CD14-positive monocyte (primary cell): Measurements from ENCODE around the gene SIGMAR1. TPM values are rescaled to one million over a fixed set of nuclear protein-coding genes. Genes with fewer than 3 reads are reported as not detected.

Experiments used
- DNase-seq, 3 donors: peaks; one replicate each; pipeline ENCODE4 v3.0.0-alpha.2; 2011 to 2022
- H2AFZ ChIP-seq: 2 replicates; pipeline ENCODE4 v1.6.0; 2012; ENCODE audit warnings: mild to moderate bottlenecking, low read depth, low read length, inconsistent platforms; ENCODE audit not compliant: insufficient read depth, poor library complexity, severe bottlenecking
- H3K27ac ChIP-seq, 2 donors: 1 replicate in 1 of 2; 2 replicates in 1 of 2; pipeline ENCODE4 v1.5.1; 2012 to 2013; ENCODE audit warnings: low read length in 2 of 2, control low read depth in 1 of 2, inconsistent platforms in 1 of 2, low read depth in 1 of 2, mild to moderate bottlenecking in 1 of 2
- H3K27me3 ChIP-seq, 2 donors: one replicate each; pipeline versions ENCODE4 v1.6.0 to v1.6.1; 2011 to 2013; ENCODE audit warnings: low read length in 2 of 2; ENCODE audit not compliant: control insufficient read depth in 2 of 2, insufficient read depth in 2 of 2
- H3K36me3 ChIP-seq, 2 donors: replicated peaks in 1 of 2; 1 replicate in 1 of 2; 2 replicates in 1 of 2; pipeline versions ENCODE4 v1.5.1 to v1.6.1; 2012 to 2013; ENCODE audit warnings: low read length in 2 of 2, control low read depth in 1 of 2, inconsistent platforms in 1 of 2, mild to moderate bottlenecking in 1 of 2; ENCODE audit not compliant: insufficient read depth in 2 of 2, control insufficient read depth in 1 of 2
- H3K4me1 ChIP-seq, 2 donors: 1 replicate in 1 of 2; 2 replicates in 1 of 2; pipeline versions ENCODE4 v1.5.1 to v1.6.1; 2012 to 2013; ENCODE audit warnings: low read length in 2 of 2, control low read depth in 1 of 2, inconsistent platforms in 1 of 2, mild to moderate bottlenecking in 1 of 2, moderate library complexity in 1 of 2; ENCODE audit not compliant: insufficient read depth in 2 of 2, control insufficient read depth in 1 of 2
- H3K4me2 ChIP-seq: replicated peaks from 2 replicates; pipeline ENCODE3; 2012; ENCODE audit warnings: low read length, moderate library complexity, mild to moderate bottlenecking; ENCODE audit not compliant: poor library complexity, severe bottlenecking; ENCODE audit errors: extremely low read depth
- H3K4me3 ChIP-seq, 3 experiments: fragments of 200-600 bp in 1 of 3; sonication (generic) in 1 of 3; replicated peaks in 1 of 3; 1 replicate in 2 of 3; 2 replicates in 1 of 3; pipeline ENCODE4 v1.5.1; 2011 to 2013; ENCODE audit warnings: low read length in 3 of 3, mild to moderate bottlenecking in 3 of 3, control low read depth in 2 of 3, low read depth in 2 of 3, inconsistent platforms in 1 of 3, moderate library complexity in 1 of 3
- H3K79me2 ChIP-seq: 2 replicates; pipeline ENCODE4 v1.6.0; 2012; ENCODE audit warnings: mild to moderate bottlenecking, control low read depth, inconsistent platforms, low read length, moderate library complexity; ENCODE audit not compliant: insufficient read depth
- H3K9ac ChIP-seq: 2 replicates; pipeline ENCODE4 v1.6.0; 2017; ENCODE audit warnings: low read length, mild to moderate bottlenecking; ENCODE audit not compliant: insufficient read depth, poor library complexity, severe bottlenecking
- H3K9me3 ChIP-seq, 2 donors: replicated peaks in 1 of 2; 1 replicate in 1 of 2; 2 replicates in 1 of 2; pipeline versions ENCODE4 v1.5.1 to v1.6.1; 2012 to 2013; ENCODE audit warnings: low read length in 2 of 2, control low read depth in 1 of 2; ENCODE audit not compliant: control insufficient read depth in 1 of 2, insufficient read depth in 1 of 2
- H4K20me1 ChIP-seq: 2 replicates; pipeline ENCODE4 v1.6.0; 2012; ENCODE audit warnings: mild to moderate bottlenecking, low read length, control low read depth, moderate library complexity; ENCODE audit not compliant: insufficient read depth
- H3K27ac Mint-ChIP-seq, 7 donors: one replicate each; pipeline ENCODE4 v1.8.0; 2020; ENCODE audit warnings: mild to moderate bottlenecking in 7 of 7, mixed read lengths in 7 of 7, moderate library complexity in 6 of 7, inconsistent platforms in 2 of 7
- H3K27me3 Mint-ChIP-seq, 3 donors: one replicate each; pipeline ENCODE4 v1.8.0; 2021 to 2022; ENCODE audit warnings: low read depth in 3 of 3, mild to moderate bottlenecking in 3 of 3, mixed read lengths in 3 of 3, moderate library complexity in 3 of 3, inconsistent platforms in 1 of 3
- H3K36me3 Mint-ChIP-seq, 2 donors: one replicate each; pipeline ENCODE4 v1.8.0; 2020; ENCODE audit warnings: mixed read lengths in 2 of 2, inconsistent platforms in 1 of 2, mild to moderate bottlenecking in 1 of 2
- H3K4me1 Mint-ChIP-seq: one replicate; pipeline ENCODE4 v1.8.0; 2020; ENCODE audit warnings: mild to moderate bottlenecking, mixed read lengths
- H3K4me3 Mint-ChIP-seq, 2 donors: one replicate each; pipeline ENCODE4 v1.8.0; 2020; ENCODE audit warnings: mild to moderate bottlenecking in 2 of 2, mixed read lengths in 2 of 2, moderate library complexity in 1 of 2
- H3K9me3 Mint-ChIP-seq, 7 donors: one replicate each; pipeline ENCODE4 v1.8.0; 2020 to 2022; ENCODE audit warnings: mixed read lengths in 7 of 7, mild to moderate bottlenecking in 6 of 7, moderate library complexity in 6 of 7, inconsistent platforms in 2 of 7
- WGBS: methylation state at CpG from one replicate; pipeline ENCODE4 v1.1.5; 2013; ENCODE audit warnings: missing lambda C conversion rate; ENCODE audit not compliant: insufficient coverage; 5-methylcytosine and 5-hydroxymethylcytosine counted together
- intact Hi-C, 2 donors: fragments of 100-400 bp; cut with micrococcal nuclease; formaldehyde crosslinking; loops; one replicate each; pipeline versions ENCODE4 v1.15.0 to v1.15.1; 2023
- polyA plus RNA-seq, 3 donors: library from polyadenylated mRNA; depleted of rRNA in 1 of 3; unstranded in 2 of 3; stranded (reverse) in 1 of 3; fragments of 300-500 nt in 2 of 3; fragments of >200 nt in 1 of 3; fragmentation: Illumina TruSeq in 2 of 3; gene quantifications; 1 replicate in 2 of 3; 2 replicates in 1 of 3; pipeline ENCODE4 v1.2.3, GENCODE V29; 2012 to 2021
- TF ChIP-seq, protein P1 (sequence below): fragments of 200-600 bp; IDR thresholded peaks from one replicate; pipeline ENCODE4 v1.8.0; 2022; ENCODE audit warnings: antibody characterized with exemption, mild to moderate bottlenecking

The SIGMAR1 gene
- polyA plus RNA-seq, 3 donors: 26.6 to 59.6 (median 49.5) TPM

DNA sequence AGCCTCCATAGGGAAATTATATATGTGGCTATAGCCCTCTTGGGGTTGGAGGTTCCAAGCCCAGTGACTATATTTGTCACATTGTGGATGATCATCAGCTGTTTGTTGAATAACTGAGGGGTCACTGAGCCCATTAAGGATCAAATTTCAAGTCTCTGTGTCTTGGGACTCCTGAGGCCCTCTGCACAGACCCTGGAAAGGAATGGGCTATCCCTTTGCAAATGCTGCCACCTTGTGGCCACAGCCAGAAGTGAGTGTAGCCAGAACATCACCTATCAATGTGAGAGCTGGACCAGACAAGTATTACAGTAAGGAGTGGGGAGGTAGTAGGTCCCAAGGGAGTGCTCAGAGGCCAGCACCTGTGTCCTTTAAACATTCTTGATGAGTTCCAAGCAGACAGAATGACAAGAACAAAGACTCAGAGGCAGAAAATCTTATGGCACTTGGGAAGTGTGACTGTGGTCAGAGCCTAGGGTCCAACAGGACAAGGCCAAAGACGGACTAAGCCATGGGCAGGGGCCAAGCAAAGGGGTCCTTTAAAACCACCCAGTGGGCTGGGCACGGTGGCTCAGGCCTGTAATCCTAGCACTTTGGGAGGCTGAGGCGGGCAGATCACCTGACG lies 33.9 kb downstream of the SIGMAR1 start:
- Histone ChIP-seq H3K79me2 (no peaks in the 10 kb centered on the region), H3K9ac (no peak overlapping the region), H3K4me3 (no peak overlapping the region), H3K4me1 (no peaks in the 10 kb centered on the region), H3K27ac (no peak overlapping the region), H3K27me3 (peaks cover 0 to 2% of the 10 kb centered on the region in 2 donors), H3K4me2 (no peak overlapping the region), H4K20me1 (no peaks in the 10 kb centered on the region), H3K9me3 (no peaks in the 10 kb centered on the region), H2AFZ (no peak overlapping the region), H3K36me3 (no peaks in the 10 kb centered on the region)
- no peaks in the 10 kb centered on the region for H3K36me3 Mint-ChIP-seq
- H3K27me3 Mint-ChIP-seq: peaks cover 11 to 14% (median 14%) of the 10 kb centered on the region in 3 donors
- no peak overlapping the region for H3K4me3 Mint-ChIP-seq
- TF ChIP-seq, protein P1, sequence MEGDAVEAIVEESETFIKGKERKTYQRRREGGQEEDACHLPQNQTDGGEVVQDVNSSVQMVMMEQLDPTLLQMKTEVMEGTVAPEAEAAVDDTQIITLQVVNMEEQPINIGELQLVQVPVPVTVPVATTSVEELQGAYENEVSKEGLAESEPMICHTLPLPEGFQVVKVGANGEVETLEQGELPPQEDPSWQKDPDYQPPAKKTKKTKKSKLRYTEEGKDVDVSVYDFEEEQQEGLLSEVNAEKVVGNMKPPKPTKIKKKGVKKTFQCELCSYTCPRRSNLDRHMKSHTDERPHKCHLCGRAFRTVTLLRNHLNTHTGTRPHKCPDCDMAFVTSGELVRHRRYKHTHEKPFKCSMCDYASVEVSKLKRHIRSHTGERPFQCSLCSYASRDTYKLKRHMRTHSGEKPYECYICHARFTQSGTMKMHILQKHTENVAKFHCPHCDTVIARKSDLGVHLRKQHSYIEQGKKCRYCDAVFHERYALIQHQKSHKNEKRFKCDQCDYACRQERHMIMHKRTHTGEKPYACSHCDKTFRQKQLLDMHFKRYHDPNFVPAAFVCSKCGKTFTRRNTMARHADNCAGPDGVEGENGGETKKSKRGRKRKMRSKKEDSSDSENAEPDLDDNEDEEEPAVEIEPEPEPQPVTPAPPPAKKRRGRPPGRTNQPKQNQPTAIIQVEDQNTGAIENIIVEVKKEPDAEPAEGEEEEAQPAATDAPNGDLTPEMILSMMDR: peak; percentile 91
- no peak overlapping the region for H3K27ac Mint-ChIP-seq
- 44% methylated on average over 2 of the region's 4 CpGs for WGBS
- peaks cover 0 to 2% (median 0%) of the 10 kb centered on the region in 7 donors for H3K9me3 Mint-ChIP-seq
- peak; percentile 49 to 71 (median 68) for DNase-seq
- no peaks in the 10 kb centered on the region for H3K4me1 Mint-ChIP-seq
- intact Hi-C loops: loop anchor here (5.0 kb wide), 2 partner anchors 34 to 166 kb away; partner anchors contain the start of gene SIGMAR1 (in 1 of the 2)

DNA sequence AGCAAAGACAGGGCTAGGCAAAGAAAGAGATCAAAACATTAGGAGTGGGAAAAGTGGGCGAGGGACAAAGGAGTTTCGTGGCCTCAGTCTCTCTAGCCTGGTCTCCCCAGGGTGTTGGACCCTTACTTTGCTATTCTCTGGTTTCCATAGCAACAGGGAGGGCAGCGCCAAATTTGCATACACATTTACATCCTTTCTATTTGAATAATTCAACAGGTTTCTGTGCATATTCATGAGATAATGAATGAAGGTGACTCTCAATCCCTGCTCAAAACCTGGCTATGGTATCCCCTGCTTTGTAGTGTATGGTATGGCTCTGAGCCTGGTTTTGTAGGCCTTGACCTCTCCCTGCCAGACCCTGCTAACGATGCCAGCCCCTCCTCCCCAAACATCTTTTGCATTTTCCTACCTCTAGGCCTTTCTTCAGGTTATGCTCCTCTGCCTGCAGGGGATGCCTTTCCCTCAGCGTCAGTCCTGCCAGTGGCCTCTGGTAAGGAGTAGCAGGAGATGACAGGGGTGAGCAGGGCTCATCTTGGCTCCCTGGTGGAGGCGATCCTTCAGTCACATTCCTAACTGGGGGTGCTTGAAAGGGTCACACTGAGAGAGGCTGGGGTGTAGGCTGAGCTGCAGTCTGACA lies 35.5 kb downstream of the SIGMAR1 start:
- WGBS: 92% methylated on average over 2 of the region's 6 CpGs
- Histone ChIP-seq H3K4me1 (no peaks in the 10 kb centered on the region), H3K4me2 (no peak overlapping the region), H3K36me3 (no peaks in the 10 kb centered on the region), H4K20me1 (no peaks in the 10 kb centered on the region), H3K9ac (no peak overlapping the region), H3K4me3 (no peak overlapping the region), H3K27ac (no peak overlapping the region), H2AFZ (no peak overlapping the region), H3K9me3 (no peaks in the 10 kb centered on the region), H3K79me2 (no peaks in the 10 kb centered on the region), H3K27me3 (peaks cover 2 to 3% of the 10 kb centered on the region in 2 donors)
- no peak for DNase-seq
- H3K4me3 Mint-ChIP-seq: no peak overlapping the region
- H3K27me3 Mint-ChIP-seq: peaks cover 10 to 18% (median 15%) of the 10 kb centered on the region in 3 donors
- intact Hi-C loops: loop anchor here (5.0 kb wide), 2 partner anchors 35 to 165 kb away; partner anchors contain the start of gene SIGMAR1 (in 1 of the 2)
- H3K27ac Mint-ChIP-seq: no peak overlapping the region
- TF ChIP-seq, protein P1: no peak
- peaks cover 0 to 2% (median 0%) of the 10 kb centered on the region in 7 donors for H3K9me3 Mint-ChIP-seq
- H3K4me1 Mint-ChIP-seq: no peaks in the 10 kb centered on the region
- no peaks in the 10 kb centered on the region for H3K36me3 Mint-ChIP-seq
